ENCODE results near the gene KIF5C.
A peak's percentile ranks its signal among the peaks of the same experiment; 100 is the strongest.

KIF5C gene

DNA sequence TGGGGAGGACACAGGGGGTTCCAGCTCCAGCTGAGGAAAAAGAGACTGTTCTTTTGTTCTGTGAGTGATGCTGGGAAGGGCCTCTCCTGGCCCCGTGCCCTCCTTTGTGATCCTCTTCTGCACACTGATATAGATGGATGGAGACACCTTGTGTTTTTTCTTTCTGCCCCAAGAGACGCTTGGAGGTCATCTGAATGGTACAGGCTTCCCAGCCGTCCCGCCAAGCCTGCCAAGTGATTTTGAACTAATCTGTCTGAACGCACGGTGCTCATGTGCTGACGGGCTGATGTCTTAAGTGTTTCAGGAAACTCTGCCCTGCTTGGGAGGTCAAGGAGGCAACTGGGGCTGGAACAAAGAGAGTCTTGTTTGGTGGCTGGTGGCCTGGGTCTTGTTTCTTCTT, 57.5 kb downstream of the KIF5C start:
- no peak overlapping the region for H3K27ac ChIP-seq
- no peak for TF ChIP-seq ZFX (IDR thresholded peaks at IDR 0.05)
- TF ChIP-seq, protein P1, sequence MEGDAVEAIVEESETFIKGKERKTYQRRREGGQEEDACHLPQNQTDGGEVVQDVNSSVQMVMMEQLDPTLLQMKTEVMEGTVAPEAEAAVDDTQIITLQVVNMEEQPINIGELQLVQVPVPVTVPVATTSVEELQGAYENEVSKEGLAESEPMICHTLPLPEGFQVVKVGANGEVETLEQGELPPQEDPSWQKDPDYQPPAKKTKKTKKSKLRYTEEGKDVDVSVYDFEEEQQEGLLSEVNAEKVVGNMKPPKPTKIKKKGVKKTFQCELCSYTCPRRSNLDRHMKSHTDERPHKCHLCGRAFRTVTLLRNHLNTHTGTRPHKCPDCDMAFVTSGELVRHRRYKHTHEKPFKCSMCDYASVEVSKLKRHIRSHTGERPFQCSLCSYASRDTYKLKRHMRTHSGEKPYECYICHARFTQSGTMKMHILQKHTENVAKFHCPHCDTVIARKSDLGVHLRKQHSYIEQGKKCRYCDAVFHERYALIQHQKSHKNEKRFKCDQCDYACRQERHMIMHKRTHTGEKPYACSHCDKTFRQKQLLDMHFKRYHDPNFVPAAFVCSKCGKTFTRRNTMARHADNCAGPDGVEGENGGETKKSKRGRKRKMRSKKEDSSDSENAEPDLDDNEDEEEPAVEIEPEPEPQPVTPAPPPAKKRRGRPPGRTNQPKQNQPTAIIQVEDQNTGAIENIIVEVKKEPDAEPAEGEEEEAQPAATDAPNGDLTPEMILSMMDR (conservative IDR thresholded peaks at IDR 0.05): no peak

DNA sequence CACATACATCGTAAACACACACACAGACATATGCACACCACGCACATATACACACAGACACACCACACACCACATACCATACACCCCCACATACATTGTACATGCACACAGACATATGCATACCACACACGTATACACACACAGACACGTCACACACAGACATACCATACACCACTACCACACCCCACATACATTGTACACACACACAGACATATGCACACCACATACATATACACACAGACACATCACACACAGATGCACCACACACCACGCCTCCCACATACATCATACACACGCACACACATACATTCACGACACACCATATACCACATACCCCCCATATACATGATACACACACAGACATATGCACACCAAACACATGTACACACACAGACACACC, 58.4 kb downstream of the KIF5C start:
- TF ChIP-seq, protein P1 (conservative IDR thresholded peaks at IDR 0.05): no peak
- no peak for TF ChIP-seq ZFX (IDR thresholded peaks at IDR 0.05)
- no peak overlapping the region for H3K27ac ChIP-seq

DNA sequence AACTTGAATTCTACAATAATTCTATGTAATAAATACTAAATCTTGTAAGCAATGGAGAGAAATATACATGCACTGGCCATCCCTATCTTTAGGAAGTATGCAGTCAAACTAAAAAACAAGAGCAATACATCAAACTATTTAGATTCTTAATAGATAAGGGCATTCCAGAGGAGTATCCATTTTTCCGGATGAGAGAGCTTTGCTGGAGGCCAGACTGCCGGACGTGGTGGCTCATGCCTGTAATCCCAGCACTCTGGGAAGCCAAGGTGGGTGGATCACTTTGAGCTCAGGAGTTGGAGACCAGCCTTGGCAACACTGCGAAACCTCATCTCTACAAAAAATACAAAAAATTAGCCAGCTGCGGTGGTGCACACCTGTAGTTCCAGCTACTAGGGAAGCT, 60.8 kb downstream of the KIF5C start:
- no peak overlapping the region for H3K27ac ChIP-seq
- no peak for TF ChIP-seq ZFX (IDR thresholded peaks at IDR 0.05)
- TF ChIP-seq, protein P1 (conservative IDR thresholded peaks at IDR 0.05): no peak

DNA sequence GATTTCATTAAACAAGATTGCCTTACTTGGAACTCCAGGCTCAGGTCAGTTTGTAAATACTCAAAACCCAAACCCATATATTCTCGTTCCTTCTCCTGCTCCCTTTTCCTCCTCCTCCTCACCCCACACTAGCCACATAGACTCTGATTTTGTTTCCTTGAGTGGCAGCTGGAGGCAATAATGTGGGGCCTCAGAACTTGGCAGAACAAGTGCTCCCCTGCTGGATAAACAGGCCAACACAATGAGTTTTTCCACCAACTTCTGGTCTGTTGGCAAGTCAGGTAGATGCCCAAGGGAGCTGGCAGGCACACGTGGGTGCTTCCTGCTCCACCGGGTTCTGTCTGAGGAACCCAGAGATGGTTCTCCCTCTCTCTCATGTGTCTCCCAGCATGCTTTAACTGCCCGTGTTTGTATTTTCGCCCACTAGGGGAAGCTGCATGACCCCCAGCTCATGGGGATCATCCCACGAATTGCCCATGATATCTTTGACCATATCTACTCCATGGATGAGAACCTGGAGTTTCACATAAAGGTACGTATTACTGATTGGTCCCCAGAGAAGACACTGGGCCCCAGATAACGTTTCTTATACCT, 61.9 kb downstream of the KIF5C start:
- H3K27ac ChIP-seq: no peak overlapping the region
- TF ChIP-seq, protein P1 (conservative IDR thresholded peaks at IDR 0.05): peak; percentile 26
- TF ChIP-seq ZFX (IDR thresholded peaks at IDR 0.05): no peak

DNA sequence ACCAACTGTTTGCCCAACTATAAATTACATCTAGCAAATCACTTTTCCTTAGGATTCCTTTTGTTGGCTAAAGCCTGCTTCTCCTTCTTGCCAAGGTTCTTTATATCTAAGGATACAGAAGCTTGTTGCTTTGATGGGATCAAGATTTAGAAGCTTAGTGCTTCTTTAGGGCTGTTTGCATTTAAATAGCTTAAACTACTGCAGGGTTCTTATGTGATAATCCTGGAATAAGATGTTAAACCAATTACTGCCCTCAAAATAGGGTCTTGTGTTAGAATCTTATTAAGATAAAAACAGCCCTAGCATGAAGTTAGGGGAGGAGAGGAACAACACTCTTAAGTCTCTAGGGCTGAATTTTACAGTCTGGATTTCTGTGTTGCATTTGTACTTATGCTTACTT, 64.2 kb downstream of the KIF5C start:
- TF ChIP-seq ZFX (IDR thresholded peaks at IDR 0.05): no peak
- TF ChIP-seq, protein P1 (conservative IDR thresholded peaks at IDR 0.05): no peak
- no peak overlapping the region for H3K27ac ChIP-seq

DNA sequence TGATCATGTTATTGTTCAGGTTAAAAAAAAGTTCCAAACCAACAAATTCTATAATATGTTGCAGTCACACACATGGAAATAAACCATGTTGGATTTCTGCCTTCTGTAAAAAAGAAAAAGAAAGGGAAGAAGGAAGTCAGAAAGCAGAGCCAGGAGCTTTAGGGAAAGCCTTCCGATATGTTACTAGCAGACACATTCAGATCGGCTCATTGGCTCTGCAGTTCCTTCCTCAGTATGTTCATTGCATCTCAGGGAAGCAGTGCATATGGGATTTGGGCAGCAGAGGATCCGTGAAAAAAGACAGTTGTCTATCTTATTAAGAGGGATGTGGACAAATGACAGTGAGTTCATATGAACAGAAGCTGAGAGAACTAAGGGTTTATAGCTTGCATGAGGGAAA, 68.1 kb downstream of the KIF5C start:
- TF ChIP-seq ZFX (IDR thresholded peaks at IDR 0.05): no peak
- TF ChIP-seq, protein P1 (conservative IDR thresholded peaks at IDR 0.05): no peak
- H3K27ac ChIP-seq: no peak overlapping the region

DNA sequence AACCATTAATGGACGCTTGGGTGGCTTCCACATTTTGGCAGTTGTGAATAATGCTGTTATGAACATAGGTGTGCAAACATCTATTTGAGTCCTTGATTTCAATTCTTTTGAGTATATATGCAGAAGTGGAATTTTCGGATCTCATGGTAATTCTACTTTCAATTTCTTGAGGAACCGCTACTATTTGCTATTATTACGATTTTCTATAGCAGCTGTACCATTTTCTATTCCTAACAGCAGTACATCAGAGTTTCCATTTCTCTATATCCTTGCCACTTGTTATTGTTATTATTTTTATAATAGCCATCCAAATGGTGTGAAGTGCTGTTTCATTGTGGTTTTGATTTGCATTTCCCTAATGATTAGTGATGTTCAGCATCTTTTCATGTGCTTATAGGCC, 69.5 kb downstream of the KIF5C start:
- no peak overlapping the region for H3K27ac ChIP-seq
- TF ChIP-seq ZFX (IDR thresholded peaks at IDR 0.05): no peak
- TF ChIP-seq, protein P1 (conservative IDR thresholded peaks at IDR 0.05): no peak

Measured in C4-2B (cell line).